NB4 (cell line): Measurements from ENCODE around the gene CNPY2.

ENCODE experiments used
- DNase-seq: peaks from one replicate; pipeline ENCODE4 v3.0.0; 2010; ENCODE audit warnings: low read depth
- H3K4me3 ChIP-seq: one replicate; pipeline ENCODE4 v1.5.1; 2011; ENCODE audit warnings: mild to moderate bottlenecking, low read depth, low read length, moderate library complexity
- CTCF ChIP-seq: IDR thresholded peaks from one replicate; pipeline ENCODE4 v1.5.1; 2012; ENCODE audit warnings: low read depth, low read length
- MAX ChIP-seq: IDR thresholded peaks from 2 replicates; pipeline ENCODE4 v1.6.1; 2011; ENCODE audit warnings: low read depth, low read length
- MYC ChIP-seq: IDR thresholded peaks from 2 replicates; pipeline ENCODE4 v1.6.1; 2011; ENCODE audit warnings: low read depth, low read length
- POLR2A ChIP-seq: IDR thresholded peaks from 2 replicates; pipeline ENCODE4 v1.6.1; 2011; ENCODE audit warnings: mild to moderate bottlenecking; ENCODE audit not compliant: insufficient read length; ENCODE audit errors: extremely low read depth

Gene CNPY2

GRCh38 chr12:56300644-56301464, 14.9 kb downstream of the CNPY2 start:
- TF ChIP-seq MAX = no peak
- TF ChIP-seq MYC = no peak
- no peak for TF ChIP-seq POLR2A
- no peak for TF ChIP-seq CTCF
- peak overlapping the region; percentile 66 for H3K4me3 ChIP-seq
- DNase-seq = peak; percentile 20

- DNase-seq = peak; percentile 99
- no peak for TF ChIP-seq CTCF
- TF ChIP-seq POLR2A = no peak
- TF ChIP-seq MAX = peak; percentile 91
- TF ChIP-seq MYC = peak; percentile 86
Observed at GRCh38 chr12:56299853-56300643, 15.7 kb downstream of the CNPY2 start, which contains the start of gene CS. TSS of gene CS (minus strand) at chr12:56300330. CDS start at chr12:56300201, 129 bp downstream.

GRCh38 chr12:56299308-56299852, 16.4 kb downstream of the CNPY2 start:
- peak; percentile 62 for DNase-seq
- H3K4me3 ChIP-seq = peak overlapping the region; percentile 92
- TF ChIP-seq CTCF (no peak), POLR2A (peak; percentile 3), MAX (0 out of 2 replicates have a peak, but pooled peaks have one; percentile 37)

More at GRCh38 chr12:56299853-56300643, 15.7 kb downstream of the CNPY2 start, which contains the start of gene CS:
- H3K4me3 ChIP-seq = peak within 1 kb of the TSS; percentile 92

- H3K4me3 ChIP-seq = peak overlapping the region; percentile 92
- TF ChIP-seq MYC (no peak), MAX (no peak), POLR2A (no peak), CTCF (no peak)
- peak; percentile 27 for DNase-seq
Observed at GRCh38 chr12:56298828-56299227, 17.0 kb downstream of the CNPY2 start.

GRCh38 chr12:56297400-56297799, 18.4 kb downstream of the CNPY2 start:
- no peak for DNase-seq
- TF ChIP-seq MAX = no peak
- TF ChIP-seq POLR2A = no peak
- no peak for TF ChIP-seq CTCF
- no peak for TF ChIP-seq MYC
- peak overlapping the region; percentile 7 for H3K4me3 ChIP-seq
